GM12878 (cell line): ENCODE data around the gene GRM7.

ENCODE experiments used
- BHLHE40 ChIP-seq, 2 experiments: fragments of 450-650 bp in 1 of 2; IDR thresholded peaks; 2 replicates each; pipeline ENCODE4 v1.6.1; 2011 to 2017; ENCODE audit warnings: low read depth in 2 of 2, borderline replicate concordance in 1 of 2, improper control_type of control experiment in 1 of 2, low read length in 1 of 2, mild to moderate bottlenecking in 1 of 2
- CEBPZ ChIP-seq: fragments of 150-350 bp; IDR thresholded peaks from 2 replicates; pipeline ENCODE4 v1.6.1; 2016; ENCODE audit warnings: low read depth, low read length
- CHD2 ChIP-seq: IDR thresholded peaks from 2 replicates; pipeline ENCODE4 v1.6.1; 2011; ENCODE audit warnings: low read depth, low read length, improper control_type of control experiment, borderline replicate concordance
- CTCF ChIP-seq, 3 experiments: IDR thresholded peaks in 2 of 3; conservative IDR thresholded peaks in 1 of 3; 2 replicates each; pipeline ENCODE4 v1.5.1; 2011; ENCODE audit warnings: low read depth in 3 of 3, low read length in 3 of 3, mild to moderate bottlenecking in 3 of 3, control low read depth in 2 of 3, moderate library complexity in 2 of 3, inconsistent platforms in 1 of 3, mixed read lengths in 1 of 3; ENCODE audit not compliant: control insufficient read depth in 2 of 3, insufficient read depth in 1 of 3; ENCODE audit errors: extremely low read depth in 1 of 3
- MAX ChIP-seq: IDR thresholded peaks from 2 replicates; pipeline ENCODE4 v1.6.1; 2012; ENCODE audit warnings: low read depth, low read length, improper control_type of control experiment
- NRF1 ChIP-seq: conservative IDR thresholded peaks from 2 replicates; pipeline ENCODE4 v1.6.1; 2011; ENCODE audit warnings: mild to moderate bottlenecking, low read depth, low read length, improper control_type of control experiment
- POLR2A ChIP-seq: IDR thresholded peaks from 2 replicates; pipeline ENCODE4 v1.6.1; 2011; ENCODE audit warnings: low read depth, mild to moderate bottlenecking, low read length
- REST ChIP-seq: IDR thresholded peaks from 2 replicates; pipeline ENCODE4 v1.6.1; 2012; ENCODE audit warnings: mild to moderate bottlenecking, low read depth, low read length
- USF2 ChIP-seq: IDR thresholded peaks from 2 replicates; pipeline ENCODE4 v1.6.1; 2011; ENCODE audit warnings: low read depth, low read length, improper control_type of control experiment, borderline replicate concordance
- ZNF384 ChIP-seq: IDR thresholded peaks from 2 replicates; pipeline ENCODE4 v1.6.1; 2012; ENCODE audit warnings: low read depth, mild to moderate bottlenecking, low read length, improper control_type of control experiment, borderline replicate concordance

GRCh38 chr3:7607083-7607482, 746.2 kb downstream of the GRM7 start:
- TF ChIP-seq CTCF (IDR thresholded peaks at IDR 0.05 in 2 of 3, conservative IDR thresholded peaks at IDR 0.05 in 1 of 3; ENCODE audit: control insufficient read depth in 2 of 3, extremely low read depth in 1 of 3, insufficient read depth in 1 of 3, low read depth in 3 of 3, low read length in 3 of 3), result no peak
- TF ChIP-seq REST, result no peak
- no peak for TF ChIP-seq CHD2
- no peak for TF ChIP-seq NRF1
- TF ChIP-seq POLR2A, result no peak
- TF ChIP-seq USF2, result no peak
- no peak for TF ChIP-seq MAX
- TF ChIP-seq CEBPZ, result no peak
- TF ChIP-seq BHLHE40 (IDR thresholded peaks at IDR 0.05; ENCODE audit: borderline replicate concordance in 1 of 2, low read depth in 2 of 2, low read length in 1 of 2), result no peak
- TF ChIP-seq ZNF384, result no peak
